ENCODE measurements around the gene TRMT112. TPM values are rescaled to one million over a fixed set of nuclear protein-coding genes. Genes with fewer than 3 reads are reported as not detected.

TRMT112 gene
- total and polyA plus RNA-seq, 2 of the 8 experiments (the other 6 are each of a cell fraction or from before 2014, with no cell fraction given) = 300 to 650 TPM

- TF ChIP-seq KDM5A (IDR thresholded peaks at IDR 0.05; ENCODE audit: low read length) = no peak
- no peak for TF ChIP-seq SP4 (IDR thresholded peaks at IDR 0.05; ENCODE audit: low read length)
- TF ChIP-seq CHD7 (IDR thresholded peaks at IDR 0.05; ENCODE audit: insufficient replicate concordance, low read length) = no peak
- no peak for TF ChIP-seq SRF (IDR thresholded peaks at IDR 0.05; ENCODE audit: low read depth, low read length)
- TF ChIP-seq TAF7 (optimal IDR thresholded peaks at IDR 0.05; ENCODE audit: borderline replicate concordance, low read depth, low read length) = no peak
- TF ChIP-seq POLR2A (IDR thresholded peaks at IDR 0.05; ENCODE audit: control extremely low read depth in 1 of 2, low read depth in 2 of 2, low read length in 2 of 2) = no peak
- no peak for TF ChIP-seq HDAC2 (IDR thresholded peaks at IDR 0.05; ENCODE audit: borderline replicate concordance in 1 of 2, low read depth in 2 of 2, low read length in 2 of 2)
- no peak for TF ChIP-seq PHF8 (conservative IDR thresholded peaks at IDR 0.05; ENCODE audit: low read depth, low read length)
- no peak for TF ChIP-seq RNF2 (IDR thresholded peaks at IDR 0.05; ENCODE audit: borderline replicate concordance, low read depth, low read length, missing control alignments, poor library complexity, severe bottlenecking)
- no peak for TF ChIP-seq CHD1 (IDR thresholded peaks at IDR 0.05; ENCODE audit: low read depth, low read length)
These were observed 50.0 kb downstream of the TRMT112 start (continued) for GRCh38 chr11:64267207-64267945.
